AG10803 (cell line): Measurements from ENCODE around the gene CTBP2.

Experiments
- DNase-seq: peaks from one replicate; pipeline ENCODE4 v3.0.0; 2010; ENCODE audit warnings: low read depth
- H3K4me3 ChIP-seq: 2 replicates; pipeline ENCODE4 v1.5.1; 2011; ENCODE audit warnings: mild to moderate bottlenecking, low read length, control low read depth
- CTCF ChIP-seq: conservative IDR thresholded peaks from 2 replicates; pipeline ENCODE4 v1.5.1; 2011; ENCODE audit warnings: mild to moderate bottlenecking, low read length, control low read depth, inconsistent platforms

CTBP2 gene

DNA sequence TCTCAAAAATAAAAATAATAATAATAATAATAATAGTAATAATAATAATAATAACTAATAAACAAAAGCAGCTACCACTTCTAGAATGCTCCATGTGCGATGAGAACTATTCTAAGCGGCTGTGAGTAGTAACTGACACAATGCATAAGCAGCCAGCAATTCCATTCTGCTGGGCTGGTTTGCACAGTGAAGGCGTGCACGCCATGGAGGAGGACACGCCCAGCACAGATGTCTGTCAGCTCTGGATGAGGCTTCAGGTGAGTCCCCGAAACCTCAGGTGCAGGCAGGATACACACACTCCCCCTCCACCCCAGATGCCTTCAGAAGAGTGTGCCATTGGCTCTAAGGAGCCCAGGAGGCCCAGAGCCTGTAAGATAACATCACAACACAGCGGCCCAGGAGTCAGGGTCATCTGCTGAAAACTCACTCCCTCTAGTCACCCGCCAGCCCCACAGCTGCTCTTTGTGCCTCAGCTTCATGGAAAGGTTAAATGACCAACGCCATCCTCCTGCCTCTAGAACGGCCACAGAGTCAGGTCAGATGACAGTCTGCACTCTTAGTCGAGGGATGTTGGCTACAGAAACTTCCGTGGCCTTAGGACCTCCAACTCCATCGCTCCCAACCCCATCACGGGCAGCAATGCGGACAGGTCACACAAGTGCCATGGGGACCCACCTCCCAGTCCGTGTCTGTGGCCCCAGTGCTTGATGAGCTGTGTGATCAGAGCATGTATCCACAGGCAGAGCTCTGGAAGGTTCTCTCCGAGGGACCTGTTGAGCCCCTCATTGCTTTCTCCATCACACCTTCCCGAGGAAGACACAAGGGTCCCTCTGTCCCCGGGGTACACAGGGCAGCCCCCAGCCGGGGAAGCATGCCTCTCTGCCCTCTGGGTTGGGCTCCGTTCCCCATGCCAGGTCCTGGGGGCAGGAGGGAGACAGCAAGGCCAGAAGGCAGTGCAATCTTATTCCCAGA is 103.9 kb downstream of the CTBP2 start:
- H3K4me3 ChIP-seq = peak overlapping the region; percentile 12; the same call in 1 of the 2 replicates
- TF ChIP-seq CTCF = no peak
- no peak for DNase-seq

GRCh38 chr10:125055446-125055845 is 104.9 kb downstream of the CTBP2 start:
- no peak for DNase-seq
- TF ChIP-seq CTCF = no peak
- no peak overlapping the region for H3K4me3 ChIP-seq

GRCh38 chr10:125054669-125055268 is 105.6 kb downstream of the CTBP2 start:
- no peak for DNase-seq
- H3K4me3 ChIP-seq = no peak overlapping the region
- TF ChIP-seq CTCF = no peak

GRCh38 chr10:125054216-125054615 is 106.1 kb downstream of the CTBP2 start:
- H3K4me3 ChIP-seq = no peak overlapping the region
- no peak for DNase-seq
- no peak for TF ChIP-seq CTCF

GRCh38 chr10:125052146-125052545 is 108.2 kb downstream of the CTBP2 start:
- no peak for TF ChIP-seq CTCF
- DNase-seq = no peak
- no peak overlapping the region for H3K4me3 ChIP-seq

- DNase-seq = no peak
- H3K4me3 ChIP-seq = no peak overlapping the region
- TF ChIP-seq CTCF = no peak
Observed at GRCh38 chr10:125050383-125050782, 110.0 kb downstream of the CTBP2 start.
